ENCODE results near the gene ANKS4B. TPM values are rescaled to one million over a fixed set of nuclear protein-coding genes. Genes with fewer than 3 reads are reported as not detected.

ANKS4B gene
- total RNA-seq, 1 donor from 2014 or later = 5.2 TPM

GRCh38 chr16:21197112-21197511 lies 36.4 kb upstream of the ANKS4B start:
- Mint-ChIP-seq H3K4me3 (no peak overlapping the region), H3K27ac (no peak overlapping the region), H3K9me3 (no peaks in the 10 kb centered on the region), H3K36me3 (no peaks in the 10 kb centered on the region), H3K27me3 (peaks cover 13% of the 10 kb centered on the region), H3K4me1 (ENCODE audit: unreplicated experiment) (no peaks in the 10 kb centered on the region)
- no peak for DNase-seq (ENCODE audit: extremely low spot score, unreplicated experiment)
- TF ChIP-seq, protein P1, sequence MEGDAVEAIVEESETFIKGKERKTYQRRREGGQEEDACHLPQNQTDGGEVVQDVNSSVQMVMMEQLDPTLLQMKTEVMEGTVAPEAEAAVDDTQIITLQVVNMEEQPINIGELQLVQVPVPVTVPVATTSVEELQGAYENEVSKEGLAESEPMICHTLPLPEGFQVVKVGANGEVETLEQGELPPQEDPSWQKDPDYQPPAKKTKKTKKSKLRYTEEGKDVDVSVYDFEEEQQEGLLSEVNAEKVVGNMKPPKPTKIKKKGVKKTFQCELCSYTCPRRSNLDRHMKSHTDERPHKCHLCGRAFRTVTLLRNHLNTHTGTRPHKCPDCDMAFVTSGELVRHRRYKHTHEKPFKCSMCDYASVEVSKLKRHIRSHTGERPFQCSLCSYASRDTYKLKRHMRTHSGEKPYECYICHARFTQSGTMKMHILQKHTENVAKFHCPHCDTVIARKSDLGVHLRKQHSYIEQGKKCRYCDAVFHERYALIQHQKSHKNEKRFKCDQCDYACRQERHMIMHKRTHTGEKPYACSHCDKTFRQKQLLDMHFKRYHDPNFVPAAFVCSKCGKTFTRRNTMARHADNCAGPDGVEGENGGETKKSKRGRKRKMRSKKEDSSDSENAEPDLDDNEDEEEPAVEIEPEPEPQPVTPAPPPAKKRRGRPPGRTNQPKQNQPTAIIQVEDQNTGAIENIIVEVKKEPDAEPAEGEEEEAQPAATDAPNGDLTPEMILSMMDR (conservative IDR thresholded peaks at IDR 0.05) = no peak

DNA sequence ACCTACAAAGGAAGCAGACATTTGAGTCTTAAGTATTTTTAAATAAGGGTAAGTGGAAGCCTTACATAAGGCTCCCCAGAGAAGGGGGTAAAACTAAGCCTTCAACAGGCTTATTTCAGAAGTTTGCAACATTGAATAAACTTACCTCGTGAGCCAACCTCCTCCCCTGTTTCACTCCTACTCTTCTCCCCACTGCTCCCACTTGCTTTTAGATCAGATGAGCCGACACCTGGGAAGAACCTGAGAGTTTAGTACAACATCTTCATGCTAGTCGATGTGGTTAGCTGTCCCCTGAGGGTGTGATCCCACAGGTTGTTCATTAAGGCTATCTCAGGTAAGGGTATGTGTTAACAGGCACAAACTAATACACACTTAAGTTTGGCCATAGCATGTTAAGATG lies 35.9 kb upstream of the ANKS4B start:
- Mint-ChIP-seq H3K27ac (no peak overlapping the region), H3K4me1 (ENCODE audit: unreplicated experiment) (no peaks in the 10 kb centered on the region), H3K4me3 (no peak overlapping the region), H3K27me3 (peaks cover 13% of the 10 kb centered on the region), H3K36me3 (no peaks in the 10 kb centered on the region), H3K9me3 (no peaks in the 10 kb centered on the region)
- TF ChIP-seq, protein P1 (conservative IDR thresholded peaks at IDR 0.05) = no peak
- DNase-seq (ENCODE audit: extremely low spot score, unreplicated experiment) = no peak

DNA sequence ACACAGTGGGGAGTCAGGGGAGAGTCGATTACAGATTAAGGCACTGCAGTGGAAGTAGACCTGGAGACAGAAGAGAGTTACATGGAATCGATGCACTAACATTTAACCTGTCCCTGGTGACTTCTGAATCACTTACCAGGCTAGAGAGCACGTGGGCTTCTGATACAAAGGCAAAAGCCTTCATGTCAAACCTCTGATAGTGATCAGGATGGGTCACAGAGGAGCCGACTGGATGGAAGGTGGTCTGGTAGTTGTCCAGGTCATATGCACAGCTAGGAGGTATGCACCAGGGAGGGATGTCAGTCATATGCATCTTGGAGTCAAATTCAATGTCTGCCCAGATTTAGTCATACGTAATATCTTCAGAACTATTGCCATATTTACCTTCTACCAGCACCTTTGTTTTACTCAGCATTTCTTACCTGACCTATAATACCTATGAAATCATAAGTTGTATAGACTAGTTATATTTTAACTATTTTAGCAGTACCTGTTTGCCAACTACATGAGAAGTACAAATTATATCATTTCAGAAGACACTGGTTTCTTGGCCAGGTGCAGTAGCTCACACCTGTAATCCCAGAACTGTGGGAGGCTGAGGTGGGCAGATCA lies 33.8 kb upstream of the ANKS4B start:
- H3K9me3 Mint-ChIP-seq = no peaks in the 10 kb centered on the region
- peaks cover 5% of the 10 kb centered on the region for H3K27me3 Mint-ChIP-seq
- H3K36me3 Mint-ChIP-seq = no peaks in the 10 kb centered on the region
- TF ChIP-seq, protein P1 (conservative IDR thresholded peaks at IDR 0.05) = no peak
- H3K27ac Mint-ChIP-seq = no peak overlapping the region
- DNase-seq (ENCODE audit: extremely low spot score, unreplicated experiment) = no peak
- peaks cover 8% of the 10 kb centered on the region for H3K4me1 Mint-ChIP-seq (ENCODE audit: unreplicated experiment)
- no peak overlapping the region for H3K4me3 Mint-ChIP-seq

DNA sequence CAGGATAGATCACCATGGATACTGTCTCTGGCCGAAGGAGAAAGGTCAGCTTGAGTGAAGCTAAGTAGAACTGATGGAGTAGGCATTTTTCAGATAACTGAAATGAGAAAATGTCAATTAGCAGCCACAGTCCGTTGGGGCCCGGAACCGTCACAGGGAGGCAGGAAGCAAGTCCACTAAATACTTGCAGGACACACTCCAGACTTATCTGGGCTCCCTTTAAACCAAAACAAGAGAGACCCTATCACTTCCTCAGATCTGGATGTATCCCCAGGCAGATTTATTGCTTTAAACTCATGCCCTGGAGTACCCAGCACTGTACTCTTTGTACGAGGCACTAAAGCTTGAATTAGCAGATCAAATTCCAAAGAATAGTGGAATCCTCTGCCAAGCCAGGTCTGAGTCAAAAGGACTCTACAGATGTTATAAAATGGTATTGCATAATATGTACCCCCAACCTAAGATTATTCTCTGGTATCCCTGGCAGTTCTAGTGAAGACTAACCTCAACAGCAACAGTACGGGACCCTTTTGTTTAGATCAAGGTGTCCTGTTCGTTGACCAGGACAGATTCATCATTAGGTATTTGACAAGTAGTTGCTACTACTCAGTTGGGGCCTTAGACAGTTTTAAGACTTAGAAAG lies 30.2 kb upstream of the ANKS4B start:
- H3K4me1 Mint-ChIP-seq (ENCODE audit: unreplicated experiment) = peaks cover 8% of the 10 kb centered on the region
- TF ChIP-seq, protein P1 (conservative IDR thresholded peaks at IDR 0.05) = no peak
- no peaks in the 10 kb centered on the region for H3K9me3 Mint-ChIP-seq
- peaks cover 7% of the 10 kb centered on the region for H3K27me3 Mint-ChIP-seq
- H3K4me3 Mint-ChIP-seq = no peak overlapping the region
- no peak overlapping the region for H3K27ac Mint-ChIP-seq
- DNase-seq (ENCODE audit: extremely low spot score, unreplicated experiment) = no peak
- no peaks in the 10 kb centered on the region for H3K36me3 Mint-ChIP-seq

GRCh38 chr16:21205303-21205702 lies 28.2 kb upstream of the ANKS4B start:
- TF ChIP-seq, protein P1 (conservative IDR thresholded peaks at IDR 0.05) = no peak
- Mint-ChIP-seq H3K4me1 (ENCODE audit: unreplicated experiment) (peaks cover 8% of the 10 kb centered on the region), H3K9me3 (no peaks in the 10 kb centered on the region), H3K27me3 (peaks cover 7% of the 10 kb centered on the region), H3K27ac (no peak overlapping the region), H3K36me3 (no peaks in the 10 kb centered on the region), H3K4me3 (no peak overlapping the region)
- DNase-seq (ENCODE audit: extremely low spot score, unreplicated experiment) = no peak
